Germinal center (tissue), 1 donor: ENCODE measurements around the gene MGAT5B.
"Not testable (repeated sequence)": the region's sequence is repeated elsewhere in the genome, so short reads cannot be mapped to it uniquely, and the experiment has no call there.

ENCODE experiments used
- DNase-seq: peaks from one replicate; pipeline ENCODE4 v3.0.0; 2012; ENCODE audit warnings: mixed read lengths, low spot score

The MGAT5B gene, protein sequence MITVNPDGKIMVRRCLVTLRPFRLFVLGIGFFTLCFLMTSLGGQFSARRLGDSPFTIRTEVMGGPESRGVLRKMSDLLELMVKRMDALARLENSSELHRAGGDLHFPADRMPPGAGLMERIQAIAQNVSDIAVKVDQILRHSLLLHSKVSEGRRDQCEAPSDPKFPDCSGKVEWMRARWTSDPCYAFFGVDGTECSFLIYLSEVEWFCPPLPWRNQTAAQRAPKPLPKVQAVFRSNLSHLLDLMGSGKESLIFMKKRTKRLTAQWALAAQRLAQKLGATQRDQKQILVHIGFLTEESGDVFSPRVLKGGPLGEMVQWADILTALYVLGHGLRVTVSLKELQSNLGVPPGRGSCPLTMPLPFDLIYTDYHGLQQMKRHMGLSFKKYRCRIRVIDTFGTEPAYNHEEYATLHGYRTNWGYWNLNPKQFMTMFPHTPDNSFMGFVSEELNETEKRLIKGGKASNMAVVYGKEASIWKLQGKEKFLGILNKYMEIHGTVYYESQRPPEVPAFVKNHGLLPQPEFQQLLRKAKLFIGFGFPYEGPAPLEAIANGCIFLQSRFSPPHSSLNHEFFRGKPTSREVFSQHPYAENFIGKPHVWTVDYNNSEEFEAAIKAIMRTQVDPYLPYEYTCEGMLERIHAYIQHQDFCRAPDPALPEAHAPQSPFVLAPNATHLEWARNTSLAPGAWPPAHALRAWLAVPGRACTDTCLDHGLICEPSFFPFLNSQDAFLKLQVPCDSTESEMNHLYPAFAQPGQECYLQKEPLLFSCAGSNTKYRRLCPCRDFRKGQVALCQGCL

DNA sequence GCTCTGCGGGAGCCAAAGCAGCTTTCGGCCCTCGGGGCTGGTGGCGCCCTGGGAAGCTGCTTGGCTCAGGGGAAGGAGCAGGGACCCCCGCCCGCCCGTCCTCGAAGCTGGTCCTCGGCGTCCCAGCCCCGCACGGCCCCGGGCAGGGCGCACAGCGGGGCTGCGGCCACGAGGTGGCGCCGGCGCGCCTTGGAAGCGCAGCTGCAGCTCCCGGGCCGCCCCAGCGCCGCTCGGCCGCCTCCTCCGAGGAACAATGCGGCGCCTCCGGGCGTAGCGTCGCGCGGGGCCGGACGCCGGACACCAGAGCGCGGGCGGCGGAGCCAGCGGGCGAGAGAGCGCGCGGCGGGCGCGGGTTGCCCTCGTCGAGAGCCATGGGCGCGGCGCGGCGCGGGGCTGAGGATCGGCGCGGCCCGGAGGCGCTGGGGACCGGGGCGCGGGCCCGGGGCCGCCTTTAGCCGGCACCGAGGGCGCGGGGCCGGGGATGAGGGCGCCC is at the start of gene MGAT5B:
MGAT5B (plus strand) TSS at position 229 of the 493 bp plus-strand sequence. CDS start 626 bp downstream, outside the sequence.
- peak; percentile 90 for DNase-seq

DNA sequence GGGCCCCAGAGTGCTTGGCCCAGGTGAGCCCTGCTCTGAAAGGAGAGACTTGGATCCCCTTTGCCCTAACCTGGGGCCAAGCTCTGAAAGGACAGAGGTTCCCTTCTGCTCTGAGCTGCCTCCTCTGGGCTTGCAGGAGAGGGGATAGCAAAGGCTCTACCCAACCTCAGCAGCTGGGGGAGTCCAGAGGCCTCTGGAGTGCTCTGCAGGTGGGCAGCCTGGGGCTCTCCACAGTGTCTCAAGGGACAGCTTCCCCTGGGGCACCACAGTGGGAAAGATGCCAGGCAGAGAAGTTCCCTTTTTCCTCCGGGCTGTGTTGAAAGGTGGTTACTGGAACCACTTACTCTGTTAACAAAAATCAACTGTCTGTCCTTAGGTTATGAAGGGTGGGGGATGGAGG is 48.2 kb upstream of the MGAT5B start:
- DNase-seq = peak; percentile 51

DNA sequence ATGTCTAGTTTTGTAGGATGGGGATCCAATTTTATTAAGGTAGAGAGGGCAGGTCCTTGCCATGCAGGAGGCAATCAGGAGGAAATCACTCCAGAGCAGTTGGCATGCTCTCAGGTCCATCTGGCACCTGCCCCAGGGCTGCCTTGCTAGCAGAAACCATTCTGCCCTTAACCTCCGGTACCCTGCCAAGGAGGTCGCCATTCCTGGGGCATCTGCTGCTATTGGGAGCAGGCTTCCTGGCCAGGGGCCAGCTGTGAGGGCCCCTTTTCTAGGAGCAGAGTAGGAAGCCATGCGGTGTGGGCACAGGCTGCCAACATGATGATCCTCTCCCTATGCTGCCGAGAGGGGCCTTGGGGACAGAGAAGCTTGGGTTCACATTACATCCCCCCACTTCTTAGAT is 47.6 kb upstream of the MGAT5B start:
- DNase-seq = no peak

DNA sequence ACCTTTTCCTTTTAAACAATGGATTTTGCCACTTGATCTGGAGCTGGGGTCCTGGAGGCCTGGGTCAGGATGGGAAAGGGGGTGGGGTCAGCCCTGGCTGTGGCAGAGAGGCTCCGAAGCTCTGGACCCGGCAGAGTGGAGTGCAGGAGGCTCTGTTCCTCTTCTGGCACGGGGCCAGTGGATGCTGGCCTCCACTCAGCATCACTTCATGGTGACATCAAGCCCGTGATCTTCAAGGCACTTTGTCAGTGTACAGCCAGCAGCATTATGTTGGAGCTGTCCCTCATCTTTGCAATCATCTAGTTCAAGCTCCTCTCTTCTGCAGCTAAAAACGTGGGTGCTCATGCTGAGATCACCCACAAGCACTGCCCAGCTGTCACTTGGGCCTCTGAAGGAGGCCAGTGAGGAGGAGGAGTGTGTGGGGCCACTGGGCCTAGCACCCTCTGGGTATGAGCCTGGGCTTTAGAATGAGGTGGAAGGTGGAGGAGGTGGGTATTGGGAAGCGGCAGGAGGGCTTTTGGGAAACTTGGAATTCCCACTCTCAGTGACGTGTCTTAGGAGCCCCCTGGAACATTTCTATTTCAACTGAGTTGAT is 45.9 kb upstream of the MGAT5B start:
- DNase-seq = no peak

DNA sequence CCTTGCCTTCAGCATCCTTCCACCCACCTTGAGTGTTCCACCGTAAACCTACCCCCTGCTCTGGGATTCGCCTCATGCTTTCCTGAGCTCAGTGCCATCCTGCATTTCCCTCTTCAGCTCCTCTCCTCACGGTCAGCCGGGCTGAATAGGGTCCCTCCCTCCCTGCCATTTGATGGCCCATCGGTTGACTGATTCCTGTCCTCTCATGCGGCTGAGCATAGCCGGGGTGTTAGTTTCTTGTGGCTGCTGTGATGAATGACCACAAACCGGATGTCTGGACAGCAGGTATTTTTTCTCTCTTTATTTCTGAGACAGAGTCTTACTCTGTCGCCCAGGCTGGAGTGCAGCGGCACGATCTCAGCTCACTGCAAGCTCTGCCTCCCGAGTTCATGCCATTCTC is 44.1 kb upstream of the MGAT5B start:
- DNase-seq = no peak

DNA sequence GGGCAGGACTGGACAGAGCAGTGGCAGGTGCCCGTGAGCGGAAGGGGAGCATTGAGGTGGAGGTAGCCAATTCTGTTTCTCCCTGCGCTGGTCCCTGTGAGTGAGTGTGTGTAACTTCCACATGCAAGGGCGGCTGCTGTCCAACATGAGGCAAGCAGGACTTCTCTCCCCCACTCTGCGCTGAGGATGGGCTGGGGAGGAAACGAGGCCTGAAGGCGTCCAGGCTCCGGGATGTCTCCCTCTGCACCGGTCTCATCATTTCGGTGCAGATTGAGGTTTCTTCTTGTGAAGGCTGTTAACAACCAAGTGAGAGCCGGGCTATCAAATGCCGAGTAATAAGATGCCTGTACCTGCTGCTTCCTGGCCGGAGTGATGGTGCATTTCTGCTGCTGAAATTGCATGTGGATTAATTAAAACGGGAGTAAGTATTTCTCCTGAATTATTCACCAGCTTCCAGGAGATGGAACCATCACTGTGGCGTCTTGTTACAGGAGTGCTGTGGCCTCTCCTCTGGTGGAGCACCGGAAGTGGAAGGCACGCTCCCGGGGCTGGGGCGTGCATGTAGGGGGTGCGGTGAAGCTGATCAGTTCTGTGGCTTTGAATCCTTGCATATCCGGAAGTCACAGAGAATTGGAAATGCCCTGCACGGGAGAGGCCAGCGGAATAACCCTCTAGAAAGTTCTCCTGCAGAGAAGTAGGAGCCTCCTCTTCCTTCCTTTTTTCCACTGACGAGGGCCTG is 41.7 kb upstream of the MGAT5B start:
- no peak for DNase-seq

DNA sequence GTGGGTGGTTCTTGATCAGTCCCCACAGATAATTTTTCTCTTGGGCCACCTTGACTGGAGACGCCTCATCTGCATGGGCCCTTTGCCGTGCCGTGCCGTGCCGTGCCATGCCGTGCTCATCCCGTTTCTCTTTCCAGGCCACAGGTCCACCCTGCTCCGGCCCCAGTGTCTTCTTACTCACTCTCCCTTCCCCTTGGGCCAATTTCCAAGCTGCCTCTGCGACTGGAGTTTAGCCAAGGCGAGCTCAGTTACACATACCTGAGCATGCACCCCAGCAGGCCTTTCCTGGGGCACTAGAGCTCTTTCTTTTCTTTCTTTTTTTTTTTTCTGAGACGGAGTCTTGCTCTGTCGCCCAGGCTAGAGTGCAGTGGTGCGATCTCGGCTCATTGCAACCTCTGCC is 40.5 kb upstream of the MGAT5B start:
- DNase-seq = no peak

DNA sequence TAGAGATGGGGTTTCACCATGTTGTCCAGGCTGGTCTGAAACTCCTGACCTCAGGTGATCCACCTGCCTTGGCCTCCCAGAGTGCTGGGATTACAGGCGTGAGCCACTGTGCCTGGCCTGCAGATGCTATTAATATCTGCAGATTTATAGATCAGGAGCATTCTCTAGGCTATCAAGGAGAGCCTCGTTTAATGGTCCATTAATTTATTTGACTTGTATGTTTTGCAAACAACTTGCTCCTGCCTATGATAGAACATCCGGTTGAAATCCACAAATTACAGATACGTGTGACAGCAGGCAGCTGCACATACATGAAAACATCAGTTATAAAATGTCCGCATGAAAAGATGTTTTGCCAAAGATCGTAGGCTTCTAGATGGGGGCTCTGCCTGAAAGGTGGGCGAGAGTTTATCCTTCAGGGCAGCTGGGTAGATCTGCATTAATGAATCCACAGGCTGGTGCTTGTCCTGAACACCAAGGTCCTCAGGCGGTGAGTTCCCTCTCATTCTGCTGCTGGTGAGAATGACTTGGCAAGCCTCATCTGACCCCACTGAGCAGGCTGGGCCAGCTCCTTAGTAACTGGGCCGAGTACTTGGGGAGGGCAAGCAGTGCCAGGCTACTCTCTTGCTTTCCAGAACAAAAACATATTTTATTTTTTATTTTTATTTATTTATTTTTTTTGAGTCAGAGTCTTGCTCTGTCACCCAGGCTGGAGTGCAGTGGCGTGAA is 37.1 kb upstream of the MGAT5B start:
- DNase-seq = no peak

DNA sequence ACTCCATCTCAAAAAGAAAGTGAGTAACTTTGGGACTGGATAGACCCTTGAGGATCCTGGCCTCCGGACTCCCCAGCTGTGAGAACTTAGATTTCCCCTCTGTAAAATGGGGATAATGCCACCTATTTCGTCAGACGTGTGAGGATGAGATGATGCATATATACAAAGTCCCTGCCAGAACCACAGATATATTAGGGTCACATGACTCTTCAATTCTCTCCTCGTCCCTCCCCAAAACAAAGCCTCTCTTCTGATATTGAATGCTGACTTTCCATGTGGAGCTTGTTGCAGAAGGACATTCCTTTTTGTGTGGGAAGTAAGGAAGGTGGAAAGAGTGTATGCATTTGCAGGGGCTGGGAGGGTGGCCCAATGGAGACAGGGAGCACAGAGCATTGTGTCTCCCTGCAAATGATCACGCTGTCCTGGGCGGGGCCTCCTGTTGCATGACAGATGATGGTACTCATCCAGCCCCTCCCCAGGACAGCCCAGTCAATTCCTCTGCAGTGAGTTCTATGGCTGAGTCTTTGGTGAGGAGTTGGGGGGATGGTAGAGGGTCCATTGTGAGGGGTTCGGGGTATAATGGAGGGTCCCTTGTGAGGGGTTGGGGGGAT is 35.1 kb upstream of the MGAT5B start:
- no peak for DNase-seq

DNA sequence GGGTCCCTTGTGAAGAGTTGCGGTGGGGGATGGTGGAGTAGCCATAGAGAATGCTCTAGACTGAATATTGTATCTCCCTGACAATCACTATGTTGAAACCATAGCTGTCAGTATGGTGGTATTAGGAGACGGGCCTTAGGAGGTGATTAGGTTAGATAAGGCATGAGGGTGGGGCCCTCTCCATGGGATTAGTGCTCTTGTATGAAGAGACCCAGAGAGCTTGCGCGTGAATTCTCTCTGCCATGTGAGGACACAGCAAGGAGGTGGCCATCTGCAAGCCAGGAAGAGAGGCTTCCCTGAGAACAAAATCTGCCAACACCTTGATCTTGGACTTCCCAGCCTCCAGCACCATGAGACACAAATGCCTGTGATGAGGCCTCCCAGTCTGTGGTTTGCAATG is 34.5 kb upstream of the MGAT5B start:
- DNase-seq = no peak

DNA sequence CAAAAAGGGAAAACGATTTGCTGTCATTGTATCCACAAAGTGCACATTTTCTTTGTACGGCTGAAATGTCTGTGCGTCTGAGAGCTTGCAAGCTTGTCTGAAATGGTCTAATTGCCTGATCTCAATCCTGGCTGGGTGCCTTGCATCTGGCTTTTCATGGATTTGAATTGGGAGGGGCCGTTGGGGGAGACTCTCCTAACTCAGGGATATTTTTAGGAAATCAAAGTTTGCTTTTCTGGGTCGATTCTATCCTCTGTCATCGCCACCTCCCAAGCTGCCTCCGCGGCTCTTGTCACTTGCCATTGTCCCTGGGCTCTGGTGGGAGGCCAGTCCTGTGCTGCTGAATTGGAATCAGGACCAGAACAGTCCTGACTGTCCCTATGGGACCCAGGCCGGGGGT is 33.3 kb upstream of the MGAT5B start:
- DNase-seq = no peak

DNA sequence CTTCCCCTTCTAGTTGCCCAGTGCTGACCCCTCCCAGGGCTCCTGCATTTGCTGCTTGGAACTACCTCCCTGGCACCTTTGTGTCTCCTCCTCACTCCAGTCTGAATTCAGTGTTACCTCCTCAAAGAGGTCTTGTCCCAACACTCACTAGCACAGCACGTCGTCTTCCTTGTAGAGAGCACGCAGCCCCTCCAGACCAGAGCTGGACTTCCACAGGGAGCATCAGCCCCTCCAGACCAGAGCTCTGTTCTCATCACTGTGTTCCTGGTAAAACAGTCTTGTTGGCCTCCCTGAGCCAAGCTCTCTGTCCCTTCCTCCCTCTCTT is 27.8 kb upstream of the MGAT5B start:
- DNase-seq = no peak

DNA sequence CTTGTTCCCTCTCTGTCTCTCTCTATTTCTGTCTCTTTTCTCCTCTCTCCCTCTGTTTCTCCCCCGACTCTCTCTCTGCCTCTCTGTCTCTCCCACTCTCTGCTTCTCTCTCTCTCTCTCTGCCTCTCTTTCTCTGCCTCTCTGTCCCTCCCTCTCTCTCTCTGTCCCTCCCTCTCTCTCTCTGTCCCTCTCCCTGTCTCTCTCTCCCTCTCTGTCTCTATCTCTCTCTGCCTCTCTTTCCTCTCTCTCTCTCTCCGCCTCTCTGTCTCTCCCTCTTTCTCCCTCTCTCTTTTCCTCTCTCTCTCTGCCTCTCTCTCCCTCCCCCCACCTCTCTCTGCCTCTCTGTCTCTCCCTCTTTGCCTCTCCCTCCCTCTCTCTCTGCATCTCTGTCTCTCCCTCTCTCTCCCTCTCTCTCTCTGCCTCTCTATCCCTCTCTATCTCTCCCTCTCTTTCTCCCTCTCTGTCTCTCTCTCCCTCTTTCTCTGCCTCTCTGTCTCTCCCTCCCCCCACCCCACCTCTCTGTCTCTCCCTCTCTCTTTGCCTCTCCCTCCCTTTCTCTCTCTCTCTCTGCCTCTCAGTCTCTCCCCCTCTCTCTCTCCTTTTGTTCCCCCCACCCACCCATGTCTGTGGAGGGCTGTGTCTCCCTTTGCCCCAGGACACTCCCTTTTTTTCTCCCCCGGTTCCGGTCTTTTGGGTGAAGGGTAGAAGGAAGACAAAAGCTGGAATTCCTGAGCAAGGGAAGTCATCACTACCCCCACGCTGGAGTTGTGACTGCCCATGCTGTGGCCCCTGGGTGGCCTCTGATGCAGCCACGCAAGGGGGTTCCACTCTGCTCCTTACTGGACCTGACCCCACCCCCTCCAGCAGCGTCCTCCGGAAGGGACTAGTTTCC is 27.1 kb upstream of the MGAT5B start:
- DNase-seq = no peak

DNA sequence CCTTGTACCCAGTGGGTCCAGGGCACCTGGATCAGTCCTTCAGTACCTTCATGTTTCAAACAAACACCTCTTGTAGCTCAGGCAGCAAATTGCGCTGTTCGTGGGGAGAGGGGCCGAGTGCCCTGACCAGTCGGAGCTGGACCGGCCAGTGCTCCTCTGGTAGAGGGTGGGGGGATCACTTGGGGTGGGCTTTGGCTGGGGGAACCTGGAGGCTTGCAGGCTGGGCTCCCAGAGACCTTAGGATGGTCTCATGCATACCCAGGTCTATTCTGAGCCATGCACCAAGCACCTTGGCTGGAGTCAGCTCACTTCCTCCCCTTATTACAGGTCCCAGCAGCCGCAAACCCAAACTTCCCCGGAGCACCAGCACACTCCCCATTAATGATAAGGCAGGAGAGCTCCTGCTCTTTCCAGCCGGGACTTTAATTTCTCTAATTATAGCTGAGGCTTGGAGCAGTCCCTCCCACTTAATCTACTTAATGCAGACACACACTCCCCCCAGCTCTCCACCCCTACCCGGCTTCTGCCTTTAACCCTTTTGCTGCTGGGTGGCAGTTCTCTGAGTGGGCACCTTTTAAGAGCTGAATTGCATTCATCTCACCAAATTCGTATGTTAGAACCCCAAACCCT is 26.3 kb upstream of the MGAT5B start:
- no peak for DNase-seq

DNA sequence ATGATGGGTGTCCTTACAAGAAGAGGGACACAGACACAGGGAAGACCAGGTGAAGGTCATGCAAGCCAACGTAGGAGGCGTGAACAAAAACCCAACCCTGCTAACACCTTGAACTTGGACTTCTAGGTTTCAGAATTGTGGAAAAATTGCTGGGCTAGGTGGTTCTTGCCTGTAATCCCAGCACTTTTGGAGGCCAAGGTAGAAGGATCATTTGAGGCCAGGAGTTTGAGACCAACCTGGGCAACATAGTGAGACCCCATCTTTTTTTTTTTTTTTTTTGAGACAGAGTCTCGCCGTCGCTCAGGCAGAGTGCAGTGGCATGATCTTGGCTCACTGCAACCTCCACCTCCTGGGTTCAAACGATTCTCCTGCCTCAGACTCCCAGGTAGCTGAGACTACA is 25.1 kb upstream of the MGAT5B start:
- not testable (repeated sequence) for DNase-seq

DNA sequence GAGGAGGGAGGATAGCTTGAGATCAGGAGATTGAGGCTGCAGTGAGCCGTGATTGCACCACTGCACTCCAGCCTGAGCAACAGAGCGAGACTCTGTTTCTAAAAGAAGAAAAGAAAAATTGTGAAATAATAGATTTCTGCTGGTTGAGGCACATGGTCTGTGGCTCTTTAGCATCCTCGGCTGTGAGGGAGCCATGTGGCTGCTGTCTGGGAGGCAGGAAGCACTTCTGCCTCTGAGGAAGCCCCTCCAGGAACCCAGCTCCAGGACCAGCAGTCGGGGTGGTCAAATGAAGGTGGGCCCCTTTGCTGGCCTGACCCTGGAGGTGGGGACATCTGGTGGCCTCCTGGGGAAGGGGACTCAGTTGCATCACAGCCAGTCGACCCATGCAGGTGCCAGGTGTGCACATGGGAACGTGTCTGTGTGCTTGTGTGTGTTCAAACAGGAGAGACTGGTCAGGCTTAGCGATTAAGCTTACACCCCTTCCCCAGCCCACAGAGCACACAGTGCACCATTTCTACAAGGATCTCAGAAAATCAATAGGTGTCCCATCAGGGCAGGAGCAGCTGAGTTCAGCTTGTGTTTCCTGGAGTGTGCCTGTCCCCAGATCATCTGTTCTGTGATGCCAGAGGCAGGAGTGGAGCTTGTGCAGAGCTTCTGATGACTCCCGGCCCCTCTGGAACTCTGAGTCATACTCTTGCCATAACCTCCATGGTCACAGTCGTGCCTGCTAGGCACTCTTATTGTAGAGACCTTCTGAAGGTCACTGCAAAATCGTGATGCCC is 24.3 kb upstream of the MGAT5B start:
- DNase-seq = no peak

DNA sequence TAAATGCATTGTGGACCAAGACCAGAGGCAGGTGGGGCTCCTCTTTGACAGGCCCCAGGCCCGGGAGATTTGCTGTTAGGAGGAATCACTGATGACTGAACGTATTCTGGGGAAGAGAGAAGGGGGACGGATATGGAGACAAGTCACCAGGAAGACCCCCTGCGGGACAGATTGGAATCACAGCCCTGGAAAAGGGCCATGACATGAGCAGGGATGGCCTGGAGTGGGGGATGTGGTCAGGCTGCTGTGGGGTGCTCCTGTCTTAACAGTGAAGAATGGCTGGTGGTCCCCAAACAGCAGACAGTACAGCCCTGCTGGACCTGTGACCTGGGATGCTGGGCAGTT is 23.7 kb upstream of the MGAT5B start:
- no peak for DNase-seq

DNA sequence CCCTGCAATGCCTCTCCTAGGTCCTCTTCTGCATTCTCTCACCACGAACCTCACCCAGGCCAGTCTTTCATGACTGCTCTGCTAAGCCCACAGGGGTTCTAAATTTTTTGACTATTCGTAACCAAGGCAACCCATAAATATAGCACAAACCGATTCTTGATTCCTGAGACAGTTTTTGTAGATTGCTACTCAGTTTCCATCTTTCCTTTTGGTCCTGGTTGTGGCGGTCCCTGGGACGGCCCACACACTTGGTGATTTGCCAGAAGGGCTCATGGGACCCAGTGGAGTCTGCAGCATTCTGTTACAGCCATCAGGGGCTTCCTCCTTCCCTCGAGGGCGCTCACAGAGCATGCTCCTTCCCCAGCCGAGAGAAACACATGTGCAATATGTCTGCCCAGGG is 23.4 kb upstream of the MGAT5B start:
- DNase-seq = peak; percentile 30

DNA sequence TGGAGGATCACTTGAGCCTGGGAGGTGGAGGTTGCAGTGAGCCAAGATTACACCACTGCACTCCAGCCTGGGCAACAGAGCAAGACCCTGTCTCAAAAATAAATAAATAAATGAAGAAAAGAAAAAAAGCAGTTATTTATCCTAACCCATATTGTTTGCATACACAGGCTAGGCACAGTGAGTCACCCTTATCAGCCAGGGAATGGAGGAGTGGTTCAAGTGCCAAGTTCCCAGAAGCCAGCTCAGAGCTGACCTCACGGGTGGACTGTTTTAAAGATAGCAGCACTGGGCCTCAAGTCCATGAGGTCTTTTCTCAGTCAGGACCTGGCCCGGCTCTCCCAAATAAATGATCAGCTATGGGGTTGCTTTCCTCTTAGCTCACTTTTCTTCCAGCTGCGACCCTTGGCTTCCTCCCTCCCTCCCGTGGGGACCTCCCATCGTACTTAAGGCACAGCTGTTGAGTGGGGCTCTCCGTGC is 22.6 kb upstream of the MGAT5B start:
- no peak for DNase-seq
